ENCODE data around the gene CUX1.

Gene CUX1

DNA sequence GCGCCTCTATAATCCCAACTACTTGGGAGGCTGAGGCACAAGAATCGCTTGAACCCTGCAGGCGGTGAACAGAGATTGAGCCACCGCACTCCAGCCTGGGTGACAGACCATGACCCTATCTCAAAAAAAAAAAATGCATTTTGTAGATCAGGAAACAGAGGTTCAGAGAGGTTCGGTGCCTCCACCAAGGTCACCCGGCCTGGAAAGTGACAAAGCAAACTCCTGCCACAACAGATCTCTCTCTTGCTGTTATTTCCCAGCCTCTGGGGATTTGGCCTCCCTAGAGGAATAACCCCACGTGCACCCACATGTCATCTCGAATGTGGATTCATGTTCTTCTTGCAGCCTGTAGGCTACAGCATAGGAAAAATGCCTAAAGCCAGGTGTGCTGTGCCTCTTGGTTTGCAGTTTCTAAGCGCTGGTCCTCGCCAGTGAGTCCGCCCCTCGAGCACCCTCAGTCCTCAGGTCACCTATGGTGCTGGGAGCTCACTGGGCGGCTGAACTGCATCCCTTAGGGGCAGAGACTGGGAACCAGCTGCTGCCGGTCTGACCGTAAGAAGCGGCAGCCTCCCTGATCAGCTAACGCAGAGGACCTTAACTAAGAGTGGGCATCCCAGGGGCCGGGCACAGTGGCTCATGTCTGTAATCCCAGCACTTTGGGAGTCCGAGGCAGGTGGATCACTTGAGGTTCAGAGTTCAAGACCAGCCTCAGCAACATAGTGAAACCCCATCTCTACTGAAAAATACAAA is 417.6 kb downstream of the CUX1 start:
- DNase-seq: no peak

DNA sequence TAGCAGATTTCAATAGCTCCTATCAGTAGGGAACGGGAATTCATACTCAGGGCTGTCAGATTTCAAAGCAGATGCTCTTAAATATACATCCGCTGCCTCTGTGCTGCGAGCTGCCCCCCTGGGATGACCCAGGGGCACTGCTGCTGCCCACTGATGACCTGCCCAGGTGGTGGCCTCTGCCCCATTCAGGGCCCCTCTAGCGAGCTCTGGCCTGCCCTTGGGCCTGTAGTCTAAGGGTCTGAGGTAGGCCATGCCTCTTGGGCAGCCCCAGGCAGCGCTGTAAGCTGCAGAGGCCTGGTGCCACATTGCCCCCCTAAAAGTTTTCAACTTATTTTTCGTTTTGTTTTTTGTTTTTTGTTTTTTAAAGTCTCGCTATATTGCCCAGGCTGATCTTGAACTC is 418.7 kb downstream of the CUX1 start:
- no peak for DNase-seq

DNA sequence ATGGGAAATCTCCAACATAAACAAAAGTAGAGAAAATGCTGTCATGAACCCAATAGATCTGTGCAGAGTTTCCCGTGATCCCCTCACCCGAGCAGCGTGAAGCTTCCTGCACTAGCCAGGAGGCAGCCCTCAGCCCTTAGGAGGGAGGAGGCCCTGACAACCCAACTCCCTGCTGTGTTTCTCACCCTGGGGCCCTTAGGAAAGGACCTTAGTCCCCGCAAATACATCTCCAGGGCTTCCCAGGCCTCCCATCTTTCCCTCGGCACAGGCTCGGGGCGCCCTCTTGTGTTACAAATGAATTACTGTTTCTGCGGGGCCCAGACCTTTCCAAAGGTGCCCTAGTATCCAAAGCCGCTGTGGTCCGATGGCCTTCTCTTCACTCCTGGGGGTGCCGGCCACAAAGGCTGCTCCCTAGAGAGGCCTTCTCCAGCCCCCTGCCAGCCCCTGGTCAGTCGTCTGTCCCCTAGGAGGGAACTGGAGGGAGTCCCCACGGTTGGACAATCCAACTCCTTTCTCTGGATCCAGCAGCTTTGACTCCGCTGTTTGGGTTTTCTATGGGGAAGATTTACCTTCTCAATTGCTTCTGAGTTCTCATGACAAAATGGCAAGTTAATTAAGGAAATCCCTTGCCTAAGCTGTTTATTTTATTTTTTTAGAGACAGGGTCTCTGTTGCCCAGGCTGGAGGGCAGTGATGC is 419.3 kb downstream of the CUX1 start:
- peak; percentile 18 for DNase-seq

DNA sequence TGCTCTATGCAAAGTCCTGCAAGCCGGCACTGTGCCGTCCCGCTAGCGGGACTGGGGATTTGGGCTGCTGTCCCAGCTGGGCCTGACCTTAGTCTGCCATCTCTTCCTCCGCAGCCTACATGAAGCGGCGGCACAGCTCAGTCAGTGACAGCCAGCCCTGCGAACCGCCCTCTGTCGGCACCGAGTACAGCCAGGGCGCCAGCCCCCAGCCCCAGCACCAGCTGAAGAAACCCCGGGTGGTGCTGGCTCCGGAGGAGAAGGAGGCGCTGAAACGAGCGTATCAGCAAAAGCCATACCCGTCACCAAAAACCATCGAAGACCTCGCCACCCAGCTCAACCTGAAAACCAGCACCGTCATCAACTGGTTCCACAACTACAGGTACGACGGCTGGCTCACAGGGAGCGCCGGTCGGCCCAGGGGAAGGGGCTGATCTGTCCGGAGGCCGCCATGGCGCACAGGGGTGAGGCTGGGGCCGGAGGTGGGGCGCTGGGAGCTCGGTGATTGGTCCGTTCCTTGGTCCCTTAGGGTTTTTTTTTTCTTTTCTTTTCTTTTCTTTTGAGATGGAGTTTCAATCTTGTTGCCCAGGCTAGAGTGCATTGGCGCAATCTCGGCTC is 421.9 kb downstream of the CUX1 start:
- DNase-seq: no peak

- DNase-seq: no peak
Measured at GRCh38 chr7:102241431-102241830, 424.0 kb downstream of the CUX1 start.

DNA sequence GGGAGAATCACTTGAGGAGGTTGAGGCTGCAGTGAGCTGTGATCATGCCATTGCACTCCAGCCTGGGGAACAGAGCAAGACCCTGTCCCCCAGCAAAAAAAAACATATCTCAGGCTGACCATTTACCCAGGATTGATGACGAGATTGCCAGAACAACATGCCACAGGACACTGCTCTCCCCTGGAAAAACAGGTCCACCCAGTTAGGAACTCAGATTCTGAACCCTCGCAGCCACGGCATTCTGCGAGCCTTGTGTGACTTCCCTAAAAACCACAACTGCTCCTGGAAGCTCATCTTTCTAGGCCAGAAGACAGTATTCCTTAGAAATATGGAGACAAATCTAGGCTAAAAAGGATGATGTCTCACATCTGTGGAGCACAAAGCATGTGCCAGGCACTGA is 427.2 kb downstream of the CUX1 start:
- no peak for DNase-seq

DNA sequence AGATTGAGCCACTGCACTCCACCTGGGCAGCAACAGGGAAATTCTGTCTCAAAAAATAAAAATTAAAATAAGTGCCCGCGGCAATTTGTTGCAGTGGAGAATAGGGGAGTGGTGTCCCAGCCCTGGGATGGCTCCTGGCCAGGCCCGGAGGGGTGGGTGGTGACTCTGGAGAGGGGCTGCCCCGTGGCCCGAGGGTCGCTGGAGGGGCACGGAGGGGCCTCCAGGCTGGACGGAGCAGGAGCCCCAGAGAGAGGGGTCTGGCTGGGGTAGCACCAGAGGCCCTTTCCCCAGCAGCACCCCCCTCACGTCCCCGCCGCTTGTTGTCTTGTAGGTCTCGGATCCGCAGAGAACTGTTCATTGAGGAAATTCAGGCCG is 430.6 kb downstream of the CUX1 start:
- no peak for DNase-seq

GRCh38 chr7:102248456-102249395 is 431.3 kb downstream of the CUX1 start:
- DNase-seq: no peak

DNA sequence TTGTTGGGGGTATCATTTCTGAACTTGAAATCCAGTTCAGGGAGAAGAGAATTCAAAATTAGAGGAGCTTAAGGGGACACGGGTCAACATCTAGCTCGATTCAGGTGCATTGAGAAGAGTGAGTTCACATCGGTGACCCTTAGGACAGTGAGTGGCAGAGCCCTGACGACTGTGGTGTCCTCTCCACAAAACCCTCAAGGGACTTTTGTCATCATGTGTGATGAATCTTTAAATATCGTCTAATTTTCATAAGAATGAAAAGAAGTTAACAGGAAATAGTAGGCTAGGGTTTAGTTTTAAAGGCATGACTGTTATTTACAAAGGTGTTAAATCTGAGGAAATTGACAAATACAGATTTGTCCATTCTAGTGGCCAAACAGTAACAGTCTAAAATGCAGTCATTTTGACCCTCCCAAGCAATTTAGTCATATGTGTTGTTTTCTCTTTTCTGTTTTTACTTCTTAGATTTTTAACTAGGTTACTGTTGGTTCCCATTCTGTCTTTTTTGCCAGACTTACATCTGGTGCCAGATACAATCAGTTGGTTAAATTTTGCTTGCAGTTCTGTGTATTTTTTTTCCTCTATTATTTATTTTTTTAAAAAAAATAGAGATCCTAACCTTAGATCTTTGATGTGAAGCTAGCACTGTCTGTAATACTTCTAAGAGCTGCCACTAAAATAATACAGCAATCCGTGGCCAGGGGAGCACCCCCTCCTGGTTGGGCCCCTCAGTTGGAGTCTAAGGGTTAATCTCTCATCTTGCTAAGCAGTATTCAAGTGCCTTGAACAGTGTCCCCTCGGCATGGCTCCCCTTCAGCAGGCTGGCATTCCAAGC is 434.3 kb downstream of the CUX1 start:
- no peak for DNase-seq

DNA sequence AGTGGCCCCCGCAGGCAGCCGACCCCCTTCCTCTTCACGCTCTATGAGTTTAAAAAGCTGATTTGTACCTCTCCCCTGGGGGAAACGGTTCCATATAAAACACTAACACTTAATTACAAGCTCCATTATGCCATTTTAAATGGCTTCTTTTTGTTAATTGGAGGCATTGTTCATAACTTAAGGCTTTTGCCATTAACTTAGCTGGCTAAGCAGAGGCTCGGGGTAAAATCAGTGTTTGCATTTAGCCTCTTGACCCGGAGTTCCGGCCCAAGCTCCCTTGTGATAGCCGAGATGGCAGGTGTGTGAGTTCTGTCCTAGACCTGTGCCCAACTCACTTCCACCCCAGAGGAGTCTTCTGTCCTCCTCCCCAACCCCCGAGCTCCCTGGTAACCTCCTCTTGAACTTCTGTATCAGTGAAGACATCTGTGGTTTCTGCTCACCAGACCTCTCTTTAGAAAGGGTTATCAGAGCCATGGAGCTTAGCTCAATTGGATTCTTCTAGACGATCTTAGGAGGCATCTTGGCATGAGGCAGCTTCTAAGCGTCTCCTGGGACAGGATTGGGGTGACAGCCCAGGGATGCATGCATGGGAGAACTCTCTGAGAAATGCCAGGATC is 435.0 kb downstream of the CUX1 start:
- DNase-seq: no peak

GRCh38 chr7:102253066-102253972 is 435.9 kb downstream of the CUX1 start:
- DNase-seq: no peak

DNA sequence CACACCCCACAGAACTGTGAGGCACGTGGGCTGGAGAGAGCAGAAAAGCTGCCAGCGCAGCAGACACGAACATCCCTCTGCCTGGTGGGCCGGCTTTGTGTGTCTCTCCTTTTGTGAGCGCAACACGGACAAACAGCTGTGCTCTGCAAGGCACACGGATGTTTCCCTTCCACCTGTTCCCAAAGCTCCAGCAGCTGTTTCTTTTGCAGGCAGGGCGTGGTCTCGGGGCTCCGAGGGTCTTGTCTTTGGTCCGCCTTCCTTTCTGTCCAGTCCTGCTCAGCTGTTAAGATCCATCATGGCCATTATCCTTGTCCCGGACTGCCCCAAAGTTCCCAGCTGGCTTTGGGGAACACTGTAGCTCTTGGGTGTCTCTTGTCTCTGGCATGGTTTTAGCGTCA is 436.5 kb downstream of the CUX1 start:
- DNase-seq: no peak

- DNase-seq: no peak
Measured at GRCh38 chr7:102254521-102254920, 437.1 kb downstream of the CUX1 start.

GRCh38 chr7:102255501-102255900 is 438.1 kb downstream of the CUX1 start:
- DNase-seq: no peak

DNA sequence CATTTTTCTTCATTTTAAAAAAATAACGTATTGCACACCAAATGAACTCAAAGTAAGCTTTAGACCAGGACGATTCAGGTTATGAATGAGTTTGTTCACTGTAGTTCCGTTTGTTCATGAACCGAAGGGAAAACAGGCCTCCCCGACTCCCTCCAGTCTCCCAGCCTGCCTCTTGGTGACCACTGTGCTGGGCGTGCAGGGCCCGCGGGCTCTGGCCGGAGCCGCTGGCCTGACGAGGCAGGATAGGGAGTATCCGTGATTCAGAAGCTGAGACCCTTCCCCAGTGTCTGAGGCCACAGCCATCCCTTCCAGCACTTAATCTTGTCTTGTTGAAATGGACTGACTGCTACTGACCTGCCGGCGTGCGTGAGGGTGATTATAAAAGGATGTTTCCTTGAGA is 438.5 kb downstream of the CUX1 start:
- no peak for DNase-seq

DNA sequence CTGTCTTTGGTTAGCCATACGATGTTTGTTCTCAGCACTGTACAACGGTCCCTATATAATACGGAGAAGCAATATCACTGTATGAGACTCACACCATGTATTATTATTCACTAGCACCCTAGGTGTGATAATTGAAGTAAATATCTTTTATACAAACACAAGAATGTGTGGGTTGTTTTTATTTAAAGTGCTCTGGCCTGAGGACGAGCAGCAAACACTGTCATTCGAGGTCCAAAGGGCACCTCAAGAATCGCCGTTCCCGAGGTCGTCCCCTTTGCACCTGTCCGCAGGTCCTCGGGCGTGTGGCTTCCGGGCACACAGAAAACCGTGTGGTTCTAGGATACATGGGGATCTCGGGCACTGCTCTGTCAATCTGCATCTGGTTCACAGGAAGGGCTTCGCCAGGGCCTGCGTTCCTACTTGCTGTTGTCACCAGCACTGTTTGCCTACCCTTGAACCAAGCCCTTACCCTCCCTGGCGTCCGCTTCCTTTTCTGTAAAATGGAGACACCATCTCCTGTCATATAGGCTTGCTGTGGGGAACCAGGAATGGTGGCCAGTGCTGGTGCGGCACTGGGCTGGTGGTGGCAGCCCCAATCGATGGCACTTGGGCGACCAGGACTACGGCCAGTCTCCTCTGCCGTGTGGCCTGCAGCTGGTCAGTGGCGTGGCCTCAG is 440.8 kb downstream of the CUX1 start:
- no peak for DNase-seq

DNA sequence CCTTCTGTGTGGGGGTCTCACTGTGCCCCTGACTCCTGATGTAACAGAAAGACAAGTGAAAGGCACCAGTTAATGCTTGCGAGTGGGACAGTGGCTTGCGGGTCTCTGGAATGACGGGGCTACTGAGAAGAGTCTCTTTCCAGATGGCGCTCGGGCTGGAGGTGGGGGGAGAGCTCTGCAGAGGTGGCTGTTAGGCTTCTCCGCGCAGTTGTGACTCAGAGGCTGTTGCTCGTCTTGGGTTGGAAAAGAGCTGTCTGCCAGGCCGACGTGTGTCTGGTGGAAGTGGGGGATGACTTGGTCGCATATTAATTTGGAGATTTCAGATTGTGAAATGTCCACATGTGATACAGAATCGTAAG is 441.3 kb downstream of the CUX1 start:
- DNase-seq: no peak

DNA sequence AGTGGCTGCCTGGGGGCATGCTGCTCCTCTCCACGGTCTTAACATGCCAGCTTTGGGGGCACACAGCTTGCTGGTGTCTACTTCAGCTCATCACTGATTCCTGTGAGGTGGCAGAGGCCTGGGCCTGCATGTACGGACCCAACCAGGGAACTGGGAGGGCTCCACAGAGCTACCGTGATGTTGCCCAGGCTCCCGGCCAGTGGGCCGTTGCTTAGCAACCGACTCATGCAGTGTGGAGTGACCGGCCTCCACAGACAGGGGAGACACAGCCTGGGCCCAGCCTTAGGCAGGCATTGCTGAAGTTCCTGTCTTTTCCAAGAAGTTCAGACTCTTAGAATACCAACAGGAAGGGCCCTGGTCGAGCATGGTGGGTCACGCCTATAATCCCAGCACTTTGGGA is 443.4 kb downstream of the CUX1 start:
- no peak for DNase-seq

DNA sequence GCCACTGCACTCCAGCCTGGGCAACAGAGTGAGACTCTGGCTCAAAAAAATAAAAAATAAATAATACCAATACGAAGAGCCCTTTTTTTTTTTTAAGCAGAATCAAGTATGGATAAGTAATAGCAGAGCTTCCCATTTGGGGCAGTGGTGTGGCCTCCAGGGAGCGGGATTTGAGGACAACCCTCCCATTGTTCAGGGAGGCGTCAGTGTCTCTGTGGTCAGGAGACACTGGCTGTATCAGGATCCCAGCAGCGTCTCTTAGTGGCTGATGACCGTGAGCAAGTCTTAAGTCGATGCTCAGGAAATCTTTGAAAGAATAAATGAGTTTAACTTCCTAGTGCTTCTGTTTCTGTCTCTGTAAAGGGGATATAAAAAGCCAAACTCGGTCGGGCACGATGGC is 444.0 kb downstream of the CUX1 start:
- no peak for DNase-seq

DNA sequence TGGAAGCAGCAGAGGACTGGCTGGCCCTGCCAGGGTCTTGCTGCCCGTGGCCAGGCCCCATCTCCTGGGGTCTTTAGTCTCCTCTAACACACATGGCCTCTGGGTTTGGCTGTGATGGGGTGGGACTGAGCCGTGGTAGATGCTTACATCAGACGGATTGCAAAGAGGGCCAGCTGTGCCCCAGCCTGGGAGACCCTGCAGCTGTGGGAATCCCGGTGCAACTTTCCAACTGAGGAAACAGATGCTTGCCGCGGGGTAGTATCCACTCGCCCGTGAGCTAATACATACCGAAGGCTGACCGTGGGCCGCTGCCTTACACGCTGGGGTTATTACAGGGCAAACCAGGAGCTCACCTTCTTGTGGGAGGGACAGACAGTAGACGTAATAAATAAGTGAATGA is 445.1 kb downstream of the CUX1 start:
- DNase-seq: no peak

Measured in SHP77 treated with DMSO at 0.1 percent for 48 hours (cell line).